KBM-7 (cell line): ENCODE data around the gene HUWE1.

ENCODE experiments used
- DNase-seq: peaks from one replicate; pipeline ENCODE4 v3.0.0-alpha.2; 2015
- in situ Hi-C: fragments of 300-500 bp; cut with MboI; formaldehyde crosslinking; loops from 2 replicates; pipeline ENCODE4 v1.14.3; 2020; ENCODE audit warnings: low sequenced_read_pairs, low pct_unique_long_range_greater_than_20kb, mixed read lengths

The HUWE1 gene

GRCh38 chrX:53630261-53630660, 56.3 kb downstream of the HUWE1 start:
- in situ Hi-C loops, result no loop called here
- no peak for DNase-seq

DNA sequence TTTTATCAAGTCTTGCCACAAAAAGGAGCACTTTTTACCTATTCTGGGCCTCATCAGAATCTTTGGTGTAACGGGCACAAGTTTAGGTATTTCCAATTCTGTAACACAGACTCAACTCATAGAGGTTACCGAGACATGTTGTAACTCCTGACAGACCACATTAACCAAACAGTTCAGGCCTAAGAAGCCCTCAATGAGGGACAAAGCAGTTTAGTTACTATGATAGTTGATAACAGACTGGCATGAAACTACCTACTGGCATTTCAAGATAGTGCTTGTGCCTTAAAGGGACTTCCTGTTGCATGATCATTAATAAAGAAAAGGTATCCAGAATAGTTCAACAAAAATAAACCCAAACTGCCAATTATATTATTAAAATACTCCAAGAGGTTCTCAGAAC, 64.1 kb downstream of the HUWE1 start:
- in situ Hi-C loops, result no loop called here
- DNase-seq, result no peak

DNA sequence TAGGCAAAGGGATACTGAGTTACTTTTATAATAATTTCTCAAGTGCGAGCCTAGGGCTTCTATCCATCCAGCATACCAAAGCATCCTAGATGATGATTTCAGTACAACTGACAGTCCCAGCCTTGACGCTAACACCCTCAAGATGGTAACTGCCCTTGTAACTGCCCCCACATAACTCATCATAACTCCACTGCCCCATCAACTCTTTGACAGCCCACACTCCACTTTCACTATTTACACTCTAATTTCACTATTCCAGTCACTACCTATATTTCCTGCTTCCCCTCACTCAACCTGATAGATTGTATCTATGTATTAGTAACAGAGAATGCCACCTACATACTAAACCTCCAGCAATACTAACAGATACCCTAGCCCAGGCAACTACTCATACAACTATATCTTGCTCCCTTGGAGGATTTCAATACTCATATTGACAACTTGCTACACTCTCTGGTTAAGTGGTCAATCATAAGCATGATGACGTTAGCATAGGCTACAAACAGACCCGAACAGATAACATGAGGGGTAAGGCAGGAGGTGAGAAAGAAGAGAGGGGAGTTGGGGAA, 65.0 kb downstream of the HUWE1 start:
- DNase-seq, result no peak
- in situ Hi-C loops, result no loop called here

- no peak for DNase-seq
- in situ Hi-C loops, result no loop called here
These were observed 69.6 kb downstream of the HUWE1 start for GRCh38 chrX:53616946-53617345.

- in situ Hi-C loops, result no loop called here
These were observed 80.1 kb downstream of the HUWE1 start for GRCh38 chrX:53606456-53606855.

DNA sequence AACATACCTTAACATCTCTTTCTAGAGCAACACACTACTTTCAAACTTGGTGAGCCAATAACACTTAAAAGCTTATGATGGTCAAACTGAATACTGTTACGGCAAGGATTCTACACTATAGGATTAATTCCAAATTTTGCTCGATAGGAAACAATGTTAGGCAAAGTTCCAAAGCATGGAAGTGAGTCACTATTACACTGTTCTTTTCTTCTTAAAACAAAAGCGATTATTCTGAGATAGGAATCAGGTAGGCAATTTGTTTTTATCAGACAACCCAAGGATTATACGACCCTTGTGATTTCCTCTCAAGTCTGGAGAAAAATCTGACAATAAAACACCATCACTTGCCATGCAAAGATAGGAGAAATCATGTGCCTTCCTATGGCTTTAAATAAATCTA, 81.5 kb downstream of the HUWE1 start:
- in situ Hi-C loops, result no loop called here
- no peak for DNase-seq

More at GRCh38 chrX:53606456-53606855, 80.1 kb downstream of the HUWE1 start:
- DNase-seq, result no peak

DNA sequence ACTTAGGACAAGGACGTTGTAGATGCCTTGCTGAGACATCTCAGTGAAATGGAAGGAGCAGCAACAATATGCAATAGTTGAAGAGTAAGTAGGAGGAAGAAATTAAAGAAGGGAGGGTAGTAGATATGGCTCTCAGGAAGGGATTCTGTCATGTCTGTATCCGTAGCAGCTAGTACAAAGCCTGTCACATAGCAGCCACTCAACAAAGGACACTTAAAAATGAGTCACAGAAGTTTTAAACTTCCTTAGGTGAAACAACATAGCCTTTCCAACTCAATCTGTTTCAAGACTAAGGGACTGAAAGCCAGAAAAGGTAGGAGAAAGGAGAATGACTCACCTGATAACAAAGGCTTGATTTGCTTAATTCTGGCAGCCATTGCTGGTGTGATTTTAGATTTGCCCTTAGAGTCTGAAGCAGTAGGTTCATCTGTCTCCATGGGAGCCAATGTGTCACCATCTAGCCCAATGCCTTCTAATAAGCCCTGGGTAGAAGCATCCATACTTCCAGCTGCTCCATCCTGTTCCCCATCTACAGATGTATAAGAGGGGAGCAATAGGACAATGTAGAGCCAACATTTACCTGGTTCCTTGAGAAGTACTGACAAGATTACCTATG, 86.6 kb downstream of the HUWE1 start:
- no peak for DNase-seq
- in situ Hi-C loops, result no loop called here

- no peak for DNase-seq
- in situ Hi-C loops, result no loop called here
These were observed 88.3 kb downstream of the HUWE1 start for GRCh38 chrX:53598169-53598568.

DNA sequence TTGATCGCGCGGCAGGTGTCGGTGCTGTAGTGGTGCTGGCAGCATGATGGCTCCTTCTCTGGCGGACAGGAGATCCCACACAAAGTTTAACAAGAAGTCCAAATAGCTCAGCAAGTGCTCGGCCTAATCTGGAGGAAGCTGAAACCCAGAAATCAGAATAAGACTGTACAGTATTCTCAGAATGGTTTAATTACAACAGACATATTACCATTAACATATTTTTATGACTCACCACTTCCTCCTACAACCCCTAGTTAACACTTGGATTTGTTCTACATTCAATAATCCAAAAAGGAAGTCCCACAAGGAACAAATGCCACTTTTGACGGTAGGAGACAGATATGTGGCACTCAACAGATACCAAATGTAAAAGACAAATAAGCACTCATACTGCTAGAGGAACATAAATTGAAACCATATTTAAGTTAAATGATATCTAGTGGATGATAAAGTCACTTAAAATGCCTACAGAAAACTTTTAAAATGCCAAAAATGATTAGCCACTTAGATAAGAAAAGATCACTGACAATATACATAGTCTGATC, 91.2 kb downstream of the HUWE1 start:
- peak; percentile 44 for DNase-seq
- in situ Hi-C loops, result no loop called here

DNA sequence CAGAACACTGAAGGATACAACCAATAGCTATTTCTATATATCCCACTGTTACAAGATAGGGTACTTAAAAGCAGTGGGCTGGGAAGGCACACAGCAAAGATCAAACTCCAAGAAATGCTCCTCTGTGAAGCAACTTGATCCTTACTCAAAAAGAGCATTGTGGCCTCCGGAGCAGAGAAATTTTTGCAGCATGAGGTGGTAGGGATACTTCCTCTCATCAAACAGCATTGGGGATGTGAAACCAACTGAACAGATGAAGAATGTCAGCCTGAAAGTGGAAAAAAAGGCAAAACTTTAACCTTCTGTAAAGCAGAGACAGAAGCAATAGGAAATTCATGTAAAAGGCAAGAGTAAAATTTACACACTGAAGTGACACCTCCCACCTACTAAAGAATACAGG, 92.2 kb downstream of the HUWE1 start:
- no peak for DNase-seq
- in situ Hi-C loops, result no loop called here

DNA sequence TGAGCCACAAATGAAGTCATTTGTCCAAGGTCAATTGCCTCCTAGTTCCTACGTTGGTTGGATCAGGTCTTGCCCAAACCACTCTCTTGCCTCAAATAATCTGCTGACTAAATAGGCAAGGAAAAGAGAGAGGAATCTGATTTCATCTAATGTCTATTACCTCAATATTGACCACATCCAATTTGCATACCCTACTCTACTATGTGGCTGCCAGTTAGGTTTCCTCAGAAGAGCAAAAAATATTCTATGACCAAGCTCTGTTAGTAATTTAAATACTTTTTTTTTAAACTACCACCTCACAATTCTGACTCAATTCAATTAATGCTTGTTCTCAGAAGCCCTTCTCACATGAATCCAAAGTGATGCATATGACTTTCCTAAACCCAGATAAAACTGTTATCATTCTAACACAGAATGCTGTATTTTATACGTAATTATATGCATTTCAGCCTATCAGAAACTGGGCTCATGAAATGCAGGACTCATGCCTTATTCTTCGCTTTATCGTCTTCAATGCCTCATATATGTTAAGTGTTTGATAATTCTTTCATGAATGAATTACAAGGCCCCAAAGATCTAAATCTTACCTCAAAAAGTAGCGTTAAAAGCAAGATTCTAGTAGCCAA, 98.6 kb downstream of the HUWE1 start:
- in situ Hi-C loops, result no loop called here

DNA sequence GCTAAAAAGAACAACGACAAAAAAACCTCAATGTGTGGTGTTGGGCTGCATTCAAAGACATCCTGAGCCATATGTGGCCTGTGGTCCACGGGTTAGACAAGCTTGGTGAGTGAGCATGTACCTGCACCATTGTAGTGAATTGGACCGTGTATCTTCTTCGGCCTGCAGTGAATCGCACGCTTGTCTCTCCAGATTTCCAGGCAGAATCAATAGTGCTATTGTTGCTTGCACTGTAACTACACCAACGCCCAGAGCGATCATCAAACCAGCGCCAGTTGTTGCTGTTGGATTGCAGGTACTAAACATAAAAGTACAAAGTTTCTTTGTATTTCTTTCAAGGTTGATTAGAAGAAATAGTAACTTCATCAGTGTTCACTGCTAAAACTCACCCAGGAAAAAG, 101.6 kb downstream of the HUWE1 start:
- in situ Hi-C loops, result no loop called here
- no peak for DNase-seq

More for the DNA sequence above, 98.6 kb downstream of the HUWE1 start:
- no peak for DNase-seq

- no peak for DNase-seq
- in situ Hi-C loops, result no loop called here
These were observed 102.9 kb downstream of the HUWE1 start for GRCh38 chrX:53583571-53583970.

- no peak for DNase-seq
- in situ Hi-C loops, result no loop called here
These were observed 105.6 kb downstream of the HUWE1 start for GRCh38 chrX:53580742-53581504.

DNA sequence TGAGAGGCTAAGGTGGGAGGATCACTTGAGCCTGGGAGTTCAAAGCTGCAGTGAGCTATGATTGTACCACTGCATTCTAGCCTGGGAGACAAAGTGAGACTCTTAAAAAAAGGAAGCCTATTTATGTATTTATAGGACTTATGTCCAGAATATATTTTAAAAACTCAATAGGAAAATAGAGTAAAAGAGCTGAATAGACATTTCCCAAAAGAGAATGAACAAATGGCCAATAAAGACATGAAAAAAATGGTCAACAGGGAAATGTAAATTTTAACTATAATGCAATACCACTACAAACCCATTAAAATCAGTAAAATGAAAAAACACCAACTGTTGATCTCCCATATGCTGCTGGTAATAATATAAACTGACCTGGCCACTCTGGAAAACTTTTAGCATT, 115.0 kb downstream of the HUWE1 start:
- no peak for DNase-seq
- in situ Hi-C loops, result no loop called here

DNA sequence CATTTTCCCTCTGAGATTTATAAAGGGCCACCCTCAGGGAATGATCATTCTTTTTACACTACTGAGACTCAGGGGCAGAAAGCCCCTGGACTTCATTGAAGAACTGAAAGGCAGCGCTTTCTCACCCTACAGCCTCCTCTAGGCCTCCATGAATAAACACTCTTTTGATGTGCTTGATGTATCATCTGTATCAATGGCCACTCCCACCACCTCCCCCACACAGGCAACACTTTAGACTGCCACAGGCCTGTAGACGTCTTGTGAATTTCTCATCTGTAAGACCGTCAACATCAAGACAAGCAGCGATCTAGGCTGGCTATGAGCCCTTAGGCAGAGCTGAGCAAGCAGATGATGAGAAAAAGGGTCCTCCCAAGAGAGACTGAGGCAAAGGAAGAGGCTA, 123.2 kb downstream of the HUWE1 start:
- DNase-seq, result no peak
- in situ Hi-C loops, result no loop called here

- in situ Hi-C loops, result no loop called here
These were observed 124.6 kb downstream of the HUWE1 start for GRCh38 chrX:53561912-53562311.

GRCh38 chrX:53558646-53559045, 127.9 kb downstream of the HUWE1 start:
- in situ Hi-C loops, result no loop called here
- DNase-seq, result no peak

More at GRCh38 chrX:53561912-53562311, 124.6 kb downstream of the HUWE1 start:
- DNase-seq, result no peak

- DNase-seq, result no peak
- in situ Hi-C loops, result no loop called here
These were observed 129.7 kb downstream of the HUWE1 start for GRCh38 chrX:53556868-53557267.
